K562 (cell line): Measurements from ENCODE around the gene CRB2. TPM values are rescaled to one million over a fixed set of nuclear protein-coding genes. Genes with fewer than 3 reads are reported as not detected.

Source experiments
- ATAC-seq: fragments of 200-7000 bp; cut with Tn5 transposase; 3 replicates; pipeline ENCODE4 v1.9.1; 2020; ENCODE audit warnings: moderate library complexity
- BruUV-seq: library from RNA; stranded (reverse); fragments of 400-500 nt; replicated peaks from 2 replicates; lab custom pipeline; 2021; lab: Mats Ljungman, UMichigan
- CTCF ChIA-PET: fragments of 300-600 bp; formaldehyde crosslinking; extraction: SDS; loops from one replicate; lab custom pipeline; 2021; ENCODE audit warnings: low intra/inter-chr PET ratio; lab: Yijun Ruan, JAX
- POLR2A ChIA-PET: fragments of 300-600, 350-650 bp; sonication (Branson Sonifier 250); formaldehyde crosslinking; extraction: SDS; loops from one replicate; lab custom pipeline; 2021; ENCODE audit warnings: antibody characterized with exemption, inconsistent platforms; lab: Yijun Ruan, JAX
- DNase-seq, 4 experiments: peaks; one replicate each; pipeline versions ENCODE4 v3.0.0 to v3.0.0-alpha.2; 2011 to 2018; ENCODE audit warnings: low spot score in 3 of 4, mixed read lengths in 3 of 4; ENCODE audit errors: extremely low read depth in 1 of 4
- FAIRE-seq: peaks from 2 replicates; lab custom pipeline; 2011; peaks lifted over from hg19 to GRCh38; lab: Jason Lieb, UNC
- H2AFZ ChIP-seq: 2 replicates; pipeline ENCODE4 v1.6.0; 2011; ENCODE audit warnings: low read depth, low read length, control low read depth, inconsistent platforms
- H3K27ac ChIP-seq: fragments of 200-600 bp; 3 replicates; pipeline ENCODE4 v1.8.0; 2011; ENCODE audit warnings: low read depth, mild to moderate bottlenecking, control low read depth, inconsistent platforms, low read length, moderate library complexity, mixed read lengths; ENCODE audit errors: extremely low read depth
- H3K27me3 ChIP-seq, 2 experiments: fragments of 300-600 bp in 1 of 2; 2 replicates in 1 of 2; 3 replicates in 1 of 2; pipeline versions ENCODE4 v1.6.0 to v1.8.0; 2011; ENCODE audit warnings: inconsistent platforms in 2 of 2, low read length in 2 of 2, mild to moderate bottlenecking in 1 of 2, mixed read lengths in 1 of 2, moderate library complexity in 1 of 2; ENCODE audit not compliant: control insufficient read depth in 2 of 2, insufficient read depth in 2 of 2
- H3K36me3 ChIP-seq: fragments of 300-600 bp; 3 replicates; pipeline ENCODE4 v1.8.0; 2011; ENCODE audit warnings: mild to moderate bottlenecking, low read length, inconsistent platforms; ENCODE audit not compliant: control insufficient read depth, insufficient read depth
- H3K4me1 ChIP-seq, 2 experiments: fragments of 200-600 bp in 1 of 2; replicated peaks in 1 of 2; 2 replicates in 1 of 2; 3 replicates in 1 of 2; pipeline versions ENCODE4 v1.5.1 to v1.8.0; 2011; ENCODE audit warnings: inconsistent platforms in 2 of 2, low read length in 2 of 2, mild to moderate bottlenecking in 1 of 2, mixed read lengths in 1 of 2, moderate library complexity in 1 of 2; ENCODE audit not compliant: control insufficient read depth in 2 of 2, insufficient read depth in 2 of 2
- H3K4me2 ChIP-seq: 2 replicates; pipeline ENCODE4 v1.6.1; 2011; ENCODE audit warnings: low read length, control low read depth, inconsistent platforms, mixed read lengths; ENCODE audit not compliant: insufficient read depth
- H3K4me3 ChIP-seq: fragments of 200-600 bp; sonication (generic), shearing (Covaris generic); 2 replicates; pipeline ENCODE4 v1.5.1; 2016; ENCODE audit warnings: control low read depth, inconsistent platforms
- H3K79me2 ChIP-seq: fragments of 200-600 bp; 3 replicates; pipeline ENCODE4 v1.8.0; 2011; ENCODE audit warnings: low read length, inconsistent platforms; ENCODE audit not compliant: control insufficient read depth, insufficient read depth
- H3K9ac ChIP-seq, 2 experiments: 2 replicates each; pipeline versions ENCODE4 v1.6.0 to v1.6.1; 2011; ENCODE audit warnings: low read depth in 2 of 2, low read length in 2 of 2, control low read depth in 1 of 2, inconsistent platforms in 1 of 2, mild to moderate bottlenecking in 1 of 2, mixed read lengths in 1 of 2; ENCODE audit not compliant: insufficient read depth in 1 of 2
- H3K9me1 ChIP-seq: one replicate; pipeline ENCODE4 v1.6.0; 2011; ENCODE audit warnings: inconsistent platforms, mild to moderate bottlenecking, low read length, moderate library complexity; ENCODE audit not compliant: control insufficient read depth, insufficient read depth
- H3K9me3 ChIP-seq: replicated peaks from 2 replicates; pipeline ENCODE4 v1.5.1; 2011; ENCODE audit warnings: low read depth, low read length, inconsistent platforms; ENCODE audit not compliant: control insufficient read depth, insufficient read depth
- H4K20me1 ChIP-seq: replicated peaks from 2 replicates; pipeline ENCODE4 v1.6.1; 2011; ENCODE audit warnings: low read length, inconsistent platforms, mixed read lengths; ENCODE audit not compliant: control insufficient read depth, insufficient read depth
- BCL6 ChIP-seq: fragments of 250-450 bp; sonication (Bioruptor Pico); IDR thresholded peaks from 2 replicates; pipeline ENCODE4 v1.4.0; 2020
- BHLHE40 ChIP-seq: IDR thresholded peaks from 2 replicates; pipeline ENCODE4 v1.6.1; 2011; ENCODE audit warnings: low read length, improper control_type of control experiment
- BRD9 ChIP-seq: fragments of 450-650 bp; IDR thresholded peaks from 2 replicates; pipeline ENCODE4 v1.6.1; 2018; ENCODE audit warnings: low read depth; ENCODE audit not compliant: partially characterized antibody
- DPF2 ChIP-seq: fragments of 450-650 bp; IDR thresholded peaks from 2 replicates; pipeline ENCODE4 v1.6.1; 2016
- FIP1L1 ChIP-seq: fragments of 200-400 bp; formaldehyde crosslinking; IDR thresholded peaks from 2 replicates; pipeline ENCODE4 v1.6.1; 2018; ENCODE audit warnings: mild to moderate bottlenecking, low read depth, low read length; ENCODE audit not compliant: poor library complexity, severe bottlenecking
- FOXK1 ChIP-seq: sonication (generic); formaldehyde crosslinking; IDR thresholded peaks from 2 replicates; pipeline ENCODE4 v1.8.0; 2022; ENCODE audit warnings: missing genetic modification reagents, mild to moderate bottlenecking, borderline replicate concordance
- GMEB1 ChIP-seq: fragments of 250-450 bp; sonication (Bioruptor Pico); IDR thresholded peaks from 2 replicates; pipeline ENCODE4 v1.4.0; 2020; ENCODE audit warnings: mild to moderate bottlenecking
- HLTF ChIP-seq: fragments of 450-650 bp; IDR thresholded peaks from 2 replicates; pipeline ENCODE4 v1.6.1; 2016
- HNRNPK ChIP-seq: fragments of 200-400 bp; formaldehyde crosslinking; IDR thresholded peaks from one replicate; pipeline ENCODE4 v1.6.1; 2018; ENCODE audit warnings: mild to moderate bottlenecking, low read depth, low read length; ENCODE audit not compliant: poor library complexity, severe bottlenecking
- MAFG ChIP-seq: fragments of 450-650 bp; conservative IDR thresholded peaks from 2 replicates; pipeline ENCODE4 v1.6.1; 2016; ENCODE audit warnings: missing genetic modification characterization, missing compliant biosample characterization
- MECOM ChIP-seq: fragments of 250-450 bp; sonication (Bioruptor Pico); IDR thresholded peaks from 2 replicates; pipeline ENCODE4 v1.8.0; 2022; ENCODE audit warnings: inconsistent platforms
- NCOR1 ChIP-seq: fragments of 450-650 bp; IDR thresholded peaks from 2 replicates; pipeline ENCODE4 v1.6.1; 2016; ENCODE audit warnings: mild to moderate bottlenecking, moderate library complexity
- NUFIP1 ChIP-seq: fragments of 450-650 bp; IDR thresholded peaks from 2 replicates; pipeline ENCODE4 v1.6.1; 2018; ENCODE audit not compliant: partially characterized antibody
- OTX1 ChIP-seq: fragments of 450-650 bp; formaldehyde crosslinking; IDR thresholded peaks from 2 replicates; pipeline ENCODE4 v1.4.0; 2022; ENCODE audit warnings: mild to moderate bottlenecking
- RUNX1 ChIP-seq: sonication (generic); IDR thresholded peaks from 2 replicates; pipeline ENCODE4 v1.6.1; 2016; ENCODE audit warnings: antibody characterized with exemption, low read depth
- SMAD2 ChIP-seq: fragments of 150-350 bp; IDR thresholded peaks from 2 replicates; pipeline ENCODE4 v1.6.1; 2014; ENCODE audit warnings: low read depth, mild to moderate bottlenecking, low read length
- SRSF9 ChIP-seq: fragments of 200-400 bp; formaldehyde crosslinking; IDR thresholded peaks from 2 replicates; pipeline ENCODE4 v1.6.1; 2017; ENCODE audit warnings: low read depth, low read length, borderline replicate concordance
- TCF15 ChIP-seq: fragments of 250-450 bp; sonication (Bioruptor Pico); IDR thresholded peaks from 2 replicates; pipeline ENCODE4 v1.8.0; 2022; ENCODE audit warnings: moderate library complexity, mild to moderate bottlenecking, inconsistent platforms
- TFAM ChIP-seq: fragments of 250-450 bp; sonication (Bioruptor Pico); conservative IDR thresholded peaks from 2 replicates; pipeline ENCODE4 v1.5.0; 2021; ENCODE audit warnings: mild to moderate bottlenecking, moderate library complexity
- ZKSCAN1 ChIP-seq: fragments of 150-350 bp; IDR thresholded peaks from 2 replicates; pipeline ENCODE4 v1.6.1; 2016; ENCODE audit warnings: low read depth, low read length
- ZNF212 ChIP-seq: fragments of 450-650 bp; formaldehyde crosslinking; IDR thresholded peaks from 2 replicates; pipeline ENCODE4 v1.4.0; 2020; ENCODE audit warnings: mild to moderate bottlenecking
- ZNF316 ChIP-seq: fragments of 450-650 bp; IDR thresholded peaks from 2 replicates; pipeline ENCODE4 v1.6.1; 2016
- ZNF507 ChIP-seq: conservative IDR thresholded peaks from 2 replicates; pipeline ENCODE4 v1.6.1; 2017; ENCODE audit warnings: missing genetic modification characterization, missing compliant biosample characterization
- WGBS: fragments of 100-300 bp; shearing (Covaris generic); methylation state at CpG from one replicate; pipeline ENCODE4 v1.1.6; 2016; ENCODE audit warnings: low coverage, mixed read lengths; ENCODE audit not compliant: insufficient coverage; ENCODE audit errors: missing lambda C conversion rate; 5-methylcytosine and 5-hydroxymethylcytosine counted together
- in situ Hi-C: fragments of 300-500 bp; cut with MboI; formaldehyde crosslinking; loops from 4 replicates; pipeline ENCODE4 v1.15.0; 2018; ENCODE audit warnings: inconsistent platforms, mixed read lengths
- intact Hi-C: fragments of 100-400 bp; cut with micrococcal nuclease; formaldehyde crosslinking; loops from 2 replicates; pipeline ENCODE4 v1.14.2; 2022
- polyA plus RNA-seq, 8 experiments: library from polyadenylated mRNA; depleted of rRNA in 4 of 8; stranded (reverse) in 5 of 8; unstranded in 3 of 8; fragments of >200 nt; fragmentation: Nextera tagmentation in 2 of 8; fragmentation: Illumina TruSeq in 1 of 8; extraction: Ambion mirVana in 2 of 8; extraction: Trizol in 1 of 8; gene quantifications; 2 replicates each; pipeline versions ENCODE4 v1.2.1 to v1.2.3, GENCODE V29; 2011 to 2014; ENCODE audit warnings: inconsistent platforms in 1 of 8, missing spikeins in 1 of 8
- total RNA-seq, 7 experiments: library from RNA; depleted of rRNA in 6 of 7; stranded (reverse); fragments of >200 nt in 6 of 7; fragmentation: Illumina TruSeq in 2 of 7; extraction: Trizol in 2 of 7; gene quantifications; 2 replicates each; pipeline versions ENCODE4 v1.2.1 to v1.2.3, GENCODE V29; 2011 to 2021; ENCODE audit warnings: low replicate concordance in 1 of 7

CRB2 gene
- total and polyA plus RNA-seq, 9 of the 15 experiments (the other 6 are each of a cell fraction or from before 2014, with no cell fraction given) = 0.13 to 1.2 (median 0.25) TPM; not detected in 2

GRCh38 chr9:123335193-123335985 lies 20.6 kb upstream of the CRB2 start:
- Histone ChIP-seq H3K9me1 (no peaks in the 10 kb centered on the region), H3K4me2 (no peak overlapping the region), H3K27ac (peak overlapping the region; percentile 23; the same call in 1 of the 3 replicates), H3K4me3 (no peak overlapping the region), H3K9me3 (no peaks in the 10 kb centered on the region), H3K4me1 (peaks cover 36 to 44% of the 10 kb centered on the region in 2 experiments), H3K36me3 (no peaks in the 10 kb centered on the region), H4K20me1 (no peaks in the 10 kb centered on the region), H3K79me2 (no peaks in the 10 kb centered on the region), H3K9ac (peak overlapping the region in 1 of 2 experiments; percentile 80; a peak in 1 of 4 replicates), H2AFZ (peak overlapping the region; percentile 77), H3K27me3 (no peaks in the 10 kb centered on the region)
- BruUV-seq = no TSS peak
- POLR2A ChIA-PET = interaction anchor here (0.6 to 2.2 kb wide), 4 partner anchors 9 to 36 kb away, joined by 3 to 12 read pairs (median 3); no protein-coding TSS in a partner anchor
- CTCF ChIA-PET = no interaction called here
- intact Hi-C loops (no loop called here), in situ Hi-C loops (no loop called here)
- FAIRE-seq (peak; percentile 60), ATAC-seq (peak; percentile 8; the same call in 1 of the 3 replicates), DNase-seq (peak in 1 of 4 experiments; percentile 57)
- 15% methylated on average over 9 of the region's 9 CpGs for WGBS
- TF ChIP-seq NCOR1 = no peak
- no peak for TF ChIP-seq BRD9
- TF ChIP-seq GMEB1 = no peak
- no peak for TF ChIP-seq ZKSCAN1
- TF ChIP-seq OTX1 = no peak
- TF ChIP-seq ZNF316 = peak; percentile 97
- peak; percentile 92 for TF ChIP-seq MAFG
- peak; percentile 22; the same call in 1 of the 2 replicates for TF ChIP-seq MECOM (CRISPR knock-in tag)
- peak; percentile 30 for TF ChIP-seq NUFIP1
- TF ChIP-seq TFAM (CRISPR knock-in tag) = no peak
- no peak for TF ChIP-seq HLTF
- no peak for TF ChIP-seq ZNF507
- TF ChIP-seq BCL6 (CRISPR knock-in tag) = no peak
- 0 out of 2 replicates have a peak, but pooled peaks have one; percentile 41 for TF ChIP-seq FOXK1 (CRISPR knock-in tag)
- no peak for TF ChIP-seq ZNF212 (CRISPR knock-in tag)
- no peak for TF ChIP-seq SRSF9
- 0 out of 2 replicates have a peak, but pooled peaks have one; percentile 25 for TF ChIP-seq DPF2
- TF ChIP-seq BHLHE40 = peak; percentile 45
- TF ChIP-seq HNRNPK = no peak
- TF ChIP-seq FIP1L1 = no peak
- TF ChIP-seq SMAD2 = no peak
- TF ChIP-seq RUNX1 = no peak
- TF ChIP-seq TCF15 = no peak
